ENCODE results near the gene CLTA. TPM values are rescaled to one million over a fixed set of nuclear protein-coding genes. Genes with fewer than 3 reads are reported as not detected.

Gene CLTA
- total RNA-seq, 2 donors from 2014 or later = 86.7 to 145 TPM

- TF ChIP-seq CTCF (IDR thresholded peaks at IDR 0.05) = no peak
- no peak for TF ChIP-seq POLR2A (IDR thresholded peaks at IDR 0.05)
- intact Hi-C loops (cut with DNase I) = loop anchor here (5.0 kb wide), 1 partner anchor 63 kb away; no protein-coding TSS in a partner anchor
- peaks cover 12% of the 10 kb centered on the region for H3K4me1 ChIP-seq
Observed at GRCh38 chr9:36165826-36166167, 24.9 kb upstream of the CLTA start.

GRCh38 chr9:36166168-36166927 is 24.4 kb upstream of the CLTA start:
- DNase-seq (peak; percentile 75 to 83 (median 80)), ATAC-seq (peak; percentile 90)
- TF ChIP-seq POLR2A (IDR thresholded peaks at IDR 0.05) (no peak), CTCF (IDR thresholded peaks at IDR 0.05) (peak; percentile 83 to 97 (median 91))
- H3K36me3 ChIP-seq (replicated peaks in 1 of 2; ENCODE audit: insufficient read depth in 1 of 2, low read depth in 2 of 2) = no peaks in the 10 kb centered on the region
- intact Hi-C loops (cut with DNase I) = loop anchor here (5.0 kb wide), 1 partner anchor 64 kb away; no protein-coding TSS in a partner anchor
- H3K4me3 ChIP-seq = no peak overlapping the region
- peaks cover 12% of the 10 kb centered on the region for H3K4me1 ChIP-seq
- H3K9me3 ChIP-seq = no peaks in the 10 kb centered on the region
- WGBS, 2 donors = 1 to 5% methylated on average over 14 to 53 of the region's 58 CpGs
- no peak overlapping the region for H3K27ac ChIP-seq
- H3K27me3 ChIP-seq = no peaks in the 10 kb centered on the region

More at GRCh38 chr9:36165826-36166167, 24.9 kb upstream of the CLTA start:
- H3K27me3 ChIP-seq = no peaks in the 10 kb centered on the region
- WGBS, 2 donors = 48 to 60% methylated on average over 11 to 12 of the region's 12 CpGs
- no peak overlapping the region for H3K4me3 ChIP-seq
- no peaks in the 10 kb centered on the region for H3K9me3 ChIP-seq
- peak; percentile 9 for ATAC-seq
- no peak for DNase-seq
- no peak overlapping the region for H3K27ac ChIP-seq
- H3K36me3 ChIP-seq (replicated peaks in 1 of 2; ENCODE audit: insufficient read depth in 1 of 2, low read depth in 2 of 2) = no peaks in the 10 kb centered on the region

- Histone ChIP-seq H3K27ac (no peak within 1 kb of the TSS), H3K4me1 (peaks cover 8% of the 10 kb centered on the region), H3K9me3 (no peaks in the 10 kb centered on the region), H3K36me3 (replicated peaks in 1 of 2; ENCODE audit: insufficient read depth in 1 of 2, low read depth in 2 of 2) (no peaks in the 10 kb centered on the region), H3K27me3 (no peaks in the 10 kb centered on the region), H3K4me3 (no peak within 1 kb of the TSS)
- ATAC-seq (no peak), DNase-seq (no peak)
- TF ChIP-seq CTCF (IDR thresholded peaks at IDR 0.05) (no peak), POLR2A (IDR thresholded peaks at IDR 0.05) (no peak)
- 79 to 86% methylated on average over 5 to 6 of the region's 6 CpGs for WGBS, 2 donors
- intact Hi-C loops (cut with DNase I) = loop anchor here (5.0 kb wide), 1 partner anchor 67 kb away; no protein-coding TSS in a partner anchor
Observed at GRCh38 chr9:36169166-36169565, 21.6 kb upstream of the CLTA start, which contains the start of gene CCIN. TSS of gene CCIN (plus strand) at chr9:36169388. CDS start at chr9:36169503, 115 bp downstream.

- intact Hi-C loops (cut with DNase I) = loop anchor here (5.0 kb wide), 1 partner anchor 67 kb away; no protein-coding TSS in a partner anchor
- no peak for DNase-seq
- 83 to 85% methylated on average over 16 to 17 of the region's 17 CpGs for WGBS, 2 donors
- peaks cover 8% of the 10 kb centered on the region for H3K4me1 ChIP-seq
- no peak overlapping the region for H3K27ac ChIP-seq
- no peaks in the 10 kb centered on the region for H3K27me3 ChIP-seq
- no peaks in the 10 kb centered on the region for H3K36me3 ChIP-seq (replicated peaks in 1 of 2; ENCODE audit: insufficient read depth in 1 of 2, low read depth in 2 of 2)
- H3K4me3 ChIP-seq = no peak overlapping the region
- TF ChIP-seq CTCF (IDR thresholded peaks at IDR 0.05) (no peak), POLR2A (IDR thresholded peaks at IDR 0.05) (no peak)
- ATAC-seq = no peak
- H3K9me3 ChIP-seq = no peaks in the 10 kb centered on the region
Observed at GRCh38 chr9:36169708-36170107, 21.0 kb upstream of the CLTA start.
